Measurements from ENCODE around the gene RRM1. TPM values are rescaled to one million over a fixed set of nuclear protein-coding genes. Genes with fewer than 3 reads are reported as not detected.
A peak's percentile ranks its signal among the peaks of the same experiment; 100 is the strongest.

Gene RRM1
- total RNA-seq, 1 donor from 2014 or later: 28.0 TPM

DNA sequence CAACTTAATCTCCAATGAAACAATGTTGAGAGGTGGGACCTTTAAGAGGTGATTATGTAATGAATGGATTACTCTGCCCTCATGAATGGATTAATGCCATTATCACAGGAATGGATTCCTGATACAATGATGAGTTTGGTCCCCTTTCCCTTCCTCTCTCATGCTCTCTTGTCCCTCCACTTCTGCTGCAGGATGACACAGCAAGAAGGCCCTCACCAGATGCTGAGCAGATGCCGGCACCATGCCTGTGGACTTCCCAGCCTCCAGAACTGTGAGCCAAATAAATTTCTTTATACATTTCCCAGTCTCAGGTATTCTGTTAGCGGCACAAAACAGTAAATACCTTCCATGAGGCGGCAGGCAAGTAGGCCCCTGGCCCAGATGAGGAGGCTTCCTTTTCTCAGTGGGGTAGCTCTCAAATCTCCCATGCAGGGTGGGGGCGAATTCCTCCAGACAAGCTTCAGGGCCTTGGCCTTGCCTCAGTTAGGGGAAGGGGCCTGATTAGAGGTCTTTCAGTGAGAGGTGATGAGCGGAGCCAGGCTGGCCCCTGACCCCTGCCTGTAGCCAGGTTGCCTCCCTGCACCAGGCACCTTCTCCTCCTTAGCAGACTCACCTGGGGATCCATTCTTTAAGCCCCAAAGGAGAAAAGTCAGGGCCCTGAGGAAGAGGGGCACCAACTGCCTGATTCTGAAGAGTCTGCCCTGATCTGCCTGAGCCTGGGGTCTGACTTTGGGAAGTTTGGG is 86.0 kb downstream of the RRM1 start:
- no peak overlapping the region for H3K27ac ChIP-seq
- intact Hi-C loops (cut with DNase I): loop anchor here (10.0 kb wide), 1 partner anchor 314 kb away; no protein-coding TSS in a partner anchor
- TF ChIP-seq, protein P1, sequence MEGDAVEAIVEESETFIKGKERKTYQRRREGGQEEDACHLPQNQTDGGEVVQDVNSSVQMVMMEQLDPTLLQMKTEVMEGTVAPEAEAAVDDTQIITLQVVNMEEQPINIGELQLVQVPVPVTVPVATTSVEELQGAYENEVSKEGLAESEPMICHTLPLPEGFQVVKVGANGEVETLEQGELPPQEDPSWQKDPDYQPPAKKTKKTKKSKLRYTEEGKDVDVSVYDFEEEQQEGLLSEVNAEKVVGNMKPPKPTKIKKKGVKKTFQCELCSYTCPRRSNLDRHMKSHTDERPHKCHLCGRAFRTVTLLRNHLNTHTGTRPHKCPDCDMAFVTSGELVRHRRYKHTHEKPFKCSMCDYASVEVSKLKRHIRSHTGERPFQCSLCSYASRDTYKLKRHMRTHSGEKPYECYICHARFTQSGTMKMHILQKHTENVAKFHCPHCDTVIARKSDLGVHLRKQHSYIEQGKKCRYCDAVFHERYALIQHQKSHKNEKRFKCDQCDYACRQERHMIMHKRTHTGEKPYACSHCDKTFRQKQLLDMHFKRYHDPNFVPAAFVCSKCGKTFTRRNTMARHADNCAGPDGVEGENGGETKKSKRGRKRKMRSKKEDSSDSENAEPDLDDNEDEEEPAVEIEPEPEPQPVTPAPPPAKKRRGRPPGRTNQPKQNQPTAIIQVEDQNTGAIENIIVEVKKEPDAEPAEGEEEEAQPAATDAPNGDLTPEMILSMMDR (IDR thresholded peaks at IDR 0.05): no peak
- no peaks in the 10 kb centered on the region for H3K4me1 ChIP-seq
- no peak for ATAC-seq
- H3K27me3 ChIP-seq: no peaks in the 10 kb centered on the region
- DNase-seq: no peak
- no peaks in the 10 kb centered on the region for H3K36me3 ChIP-seq
- no peak overlapping the region for H3K4me3 ChIP-seq
- H3K9me3 ChIP-seq: no peaks in the 10 kb centered on the region

DNA sequence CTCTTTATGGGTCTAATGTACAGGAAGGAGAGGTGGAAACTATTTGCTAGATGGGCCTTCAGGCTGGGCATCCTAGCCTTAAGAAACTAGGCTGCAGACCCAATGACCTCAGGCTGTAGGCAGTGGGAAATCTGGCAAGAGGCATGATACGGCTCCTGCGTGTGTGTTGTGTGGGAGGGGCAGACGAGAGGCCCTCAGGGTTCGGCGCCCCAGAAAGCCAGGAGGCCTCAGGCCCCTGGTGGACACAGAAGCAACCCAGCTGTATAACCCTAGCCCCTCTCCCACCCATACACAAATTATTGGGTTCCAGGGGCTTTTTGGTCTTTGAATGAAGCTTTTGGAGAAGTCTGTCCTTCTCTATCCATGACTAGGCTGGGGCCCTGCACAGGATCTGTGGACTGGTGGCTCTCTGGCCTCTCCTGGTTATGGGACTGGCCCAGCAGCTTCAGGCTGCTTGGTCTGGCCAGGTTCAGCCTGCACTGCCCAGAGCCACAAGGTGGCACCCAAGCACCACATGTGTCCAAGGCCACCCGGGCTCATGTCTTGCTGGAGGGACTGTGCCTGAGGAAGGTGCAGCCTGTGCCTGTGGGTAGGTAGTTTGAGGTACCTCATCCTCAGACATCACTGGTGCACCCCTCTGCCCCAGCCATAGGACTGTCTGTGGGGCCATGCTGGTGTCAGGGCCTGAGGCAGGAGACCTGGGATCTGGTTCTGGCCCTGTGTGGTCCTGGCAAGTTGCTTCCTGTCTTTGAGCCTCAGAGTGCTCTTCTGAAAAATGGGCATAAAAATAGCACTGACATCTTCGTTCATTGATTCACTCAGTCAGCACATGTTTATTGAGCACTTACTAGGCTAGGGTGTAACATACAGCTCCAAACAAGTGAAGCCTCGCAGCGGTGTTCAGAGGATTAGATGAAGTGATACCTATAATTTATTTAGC is 87.5 kb downstream of the RRM1 start:
- Histone ChIP-seq H3K27me3 (no peaks in the 10 kb centered on the region), H3K9me3 (no peaks in the 10 kb centered on the region), H3K36me3 (no peaks in the 10 kb centered on the region), H3K4me3 (no peak overlapping the region), H3K27ac (no peak overlapping the region), H3K4me1 (no peaks in the 10 kb centered on the region)
- intact Hi-C loops (cut with DNase I): loop anchor here (10.0 kb wide), 1 partner anchor 313 kb away; no protein-coding TSS in a partner anchor
- ATAC-seq (peak; percentile 84), DNase-seq (peak; percentile 77)
- TF ChIP-seq, protein P1 (IDR thresholded peaks at IDR 0.05): peak; percentile 58

DNA sequence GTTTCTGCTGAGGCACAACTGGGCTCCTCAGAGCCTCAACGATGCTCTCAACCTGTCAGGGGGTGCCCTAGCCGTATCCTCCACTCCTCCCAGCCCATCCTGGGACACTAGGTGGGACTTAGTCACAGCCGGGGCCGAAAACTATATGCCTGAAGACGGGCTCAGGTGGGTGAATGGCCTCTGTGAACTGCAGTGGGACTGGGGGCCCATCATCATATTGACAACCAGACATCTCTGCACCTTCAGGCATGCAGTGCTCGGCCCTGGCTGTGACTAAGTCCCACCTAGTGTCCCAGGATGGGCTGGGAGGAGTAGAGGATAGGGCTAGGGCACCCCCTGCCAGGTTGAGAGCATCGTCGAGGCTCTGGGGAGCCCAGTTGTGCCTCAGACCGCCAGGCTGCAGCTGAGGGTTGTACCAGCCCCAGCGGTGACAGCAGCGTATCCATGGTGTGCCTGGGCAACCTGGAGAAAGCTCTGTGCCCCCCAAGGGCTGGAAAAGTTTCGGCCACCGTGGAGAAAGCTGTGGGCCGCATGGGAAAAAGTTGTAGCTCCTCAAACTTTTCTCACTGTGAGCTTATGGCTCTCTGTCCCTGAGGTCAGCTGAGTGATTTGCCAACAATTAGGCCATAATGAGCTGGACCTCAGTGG is 88.9 kb downstream of the RRM1 start:
- H3K36me3 ChIP-seq: no peaks in the 10 kb centered on the region
- TF ChIP-seq, protein P1 (IDR thresholded peaks at IDR 0.05): no peak
- ATAC-seq (no peak), DNase-seq (no peak)
- H3K27ac ChIP-seq: no peak overlapping the region
- H3K4me1 ChIP-seq: peaks cover 6% of the 10 kb centered on the region
- H3K27me3 ChIP-seq: no peaks in the 10 kb centered on the region
- no peaks in the 10 kb centered on the region for H3K9me3 ChIP-seq
- no peak overlapping the region for H3K4me3 ChIP-seq
- intact Hi-C loops (cut with DNase I): loop anchor here (10.0 kb wide), 1 partner anchor 311 kb away; no protein-coding TSS in a partner anchor

DNA sequence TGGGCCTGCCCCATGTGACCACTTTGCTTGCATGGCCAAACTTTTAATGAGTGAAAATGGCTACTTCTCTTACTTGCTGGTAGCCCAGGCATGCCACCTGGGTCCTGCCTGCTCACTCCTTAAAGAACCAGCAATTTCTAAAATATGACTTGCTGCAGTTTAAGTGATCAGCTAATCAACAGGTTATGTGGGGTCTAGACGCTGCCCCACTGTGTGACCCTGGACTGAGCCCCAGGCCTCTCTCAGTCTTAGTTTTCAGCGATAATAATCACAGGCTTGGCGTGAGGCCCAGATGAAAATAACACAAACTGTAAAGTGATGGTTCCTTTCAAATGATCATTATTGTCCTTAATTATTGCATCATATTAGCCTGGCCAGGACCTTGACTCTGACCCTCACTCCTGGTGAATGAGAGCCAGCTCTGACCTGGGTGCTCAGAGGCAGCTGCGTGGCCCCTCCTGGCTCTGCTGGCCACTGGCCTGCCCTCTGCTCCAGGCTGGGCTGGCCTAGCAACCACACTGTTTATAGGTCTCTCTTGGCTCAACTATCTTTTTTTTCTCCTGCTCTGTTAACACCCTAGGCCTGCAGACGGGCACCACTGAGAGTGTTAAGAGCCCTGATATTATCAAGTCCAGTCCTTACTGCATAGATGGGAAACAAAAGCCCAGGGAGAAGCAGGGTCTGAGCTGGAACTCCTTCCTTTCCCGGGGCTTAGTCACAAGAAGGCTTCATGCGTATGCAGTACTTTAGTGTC is 89.7 kb downstream of the RRM1 start:
- Histone ChIP-seq H3K4me1 (peaks cover 6% of the 10 kb centered on the region), H3K4me3 (no peak overlapping the region), H3K27me3 (no peaks in the 10 kb centered on the region), H3K36me3 (no peaks in the 10 kb centered on the region), H3K9me3 (no peaks in the 10 kb centered on the region), H3K27ac (no peak overlapping the region)
- no peak for ATAC-seq
- DNase-seq: no peak
- intact Hi-C loops (cut with DNase I): loop anchor here (10.0 kb wide), 1 partner anchor 310 kb away; no protein-coding TSS in a partner anchor
- TF ChIP-seq, protein P1 (IDR thresholded peaks at IDR 0.05): no peak

DNA sequence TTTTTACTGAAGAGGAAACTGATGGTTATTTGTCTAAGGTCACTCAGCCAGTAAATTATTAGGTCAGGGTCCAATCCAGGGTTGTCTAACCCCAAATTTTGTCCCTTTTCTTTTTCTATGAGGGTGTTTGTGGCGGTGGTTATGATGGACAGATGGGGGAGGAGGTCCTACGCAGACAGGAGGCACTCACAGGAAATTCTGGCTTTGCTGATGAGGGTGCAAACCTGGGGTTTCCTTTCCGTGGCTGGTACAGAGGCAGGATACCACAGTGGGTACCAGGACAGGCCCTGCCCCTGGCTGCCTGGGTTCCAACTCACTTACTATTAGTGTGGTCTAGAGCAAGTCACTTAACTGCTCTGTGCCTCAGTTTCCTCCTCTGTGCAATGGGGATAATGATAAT is 91.0 kb downstream of the RRM1 start:
- Histone ChIP-seq H3K36me3 (no peaks in the 10 kb centered on the region), H3K27me3 (no peaks in the 10 kb centered on the region), H3K4me3 (no peak overlapping the region), H3K4me1 (peaks cover 6% of the 10 kb centered on the region), H3K27ac (no peak overlapping the region), H3K9me3 (no peaks in the 10 kb centered on the region)
- ATAC-seq: no peak
- TF ChIP-seq, protein P1 (IDR thresholded peaks at IDR 0.05): no peak
- intact Hi-C loops (cut with DNase I): loop anchor here (10.0 kb wide), 1 partner anchor 309 kb away; no protein-coding TSS in a partner anchor
- no peak for DNase-seq
